Mammary epithelial cell (primary cell): ENCODE data around the gene ESRP2.

Experiments used
- CTCF ChIP-seq, 2 donors: IDR thresholded peaks in 1 of 2; conservative IDR thresholded peaks in 1 of 2; 2 replicates each; pipeline ENCODE4 v1.5.1; 2011 to 2012; ENCODE audit warnings: inconsistent platforms in 2 of 2, low read length in 2 of 2, mild to moderate bottlenecking in 2 of 2, control low read depth in 1 of 2, low read depth in 1 of 2; ENCODE audit not compliant: insufficient read depth in 1 of 2; ENCODE audit errors: extremely low read depth in 1 of 2
- EZH2 ChIP-seq: IDR thresholded peaks from 2 replicates; pipeline ENCODE4 v1.6.1; 2012; ENCODE audit warnings: low read length, inconsistent platforms, borderline replicate concordance

DNA sequence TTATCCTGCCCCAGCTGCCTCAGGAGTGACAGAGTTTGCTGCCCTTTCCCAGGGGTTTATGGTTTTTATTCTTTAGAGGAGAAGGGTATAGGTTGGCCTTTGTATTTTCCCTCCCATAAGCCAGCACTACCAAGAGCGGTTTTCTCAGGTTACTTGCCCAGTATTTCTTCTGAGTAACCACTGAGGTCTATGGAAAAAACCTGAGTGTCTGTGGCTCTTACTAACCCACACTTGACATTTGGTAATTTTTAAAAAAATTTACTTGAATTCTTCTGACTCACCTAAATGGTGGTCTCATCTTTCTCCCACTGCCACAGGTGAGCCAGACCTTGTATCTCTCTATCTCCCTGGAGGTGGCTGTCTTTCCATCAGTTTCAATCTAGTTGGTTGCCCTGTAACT is 34.4 kb upstream of the ESRP2 start:
- TF ChIP-seq EZH2 (no peak), CTCF (conservative IDR thresholded peaks at IDR 0.05 in 1 of 2, IDR thresholded peaks at IDR 0.05 in 1 of 2; ENCODE audit: extremely low read depth in 1 of 2, insufficient read depth in 1 of 2, low read depth in 1 of 2, low read length in 2 of 2) (no peak)
